Measurements from ENCODE around the gene CCL5.
A peak's percentile ranks its signal among the peaks of the same experiment; 100 is the strongest.
"Not testable (repeated sequence)": the region's sequence is repeated elsewhere in the genome, so short reads cannot be mapped to it uniquely, and the experiment has no call there.

Gene CCL5

GRCh38 chr17:35898283-35899070 lies 18.3 kb upstream of the CCL5 start:
- DNase-seq = no peak

GRCh38 chr17:35897772-35898171 lies 17.6 kb upstream of the CCL5 start:
- not testable (repeated sequence) for DNase-seq

GRCh38 chr17:35895636-35896587 lies 15.8 kb upstream of the CCL5 start:
- DNase-seq = no peak

GRCh38 chr17:35894206-35894605 lies 14.0 kb upstream of the CCL5 start:
- no peak for DNase-seq

- no peak for DNase-seq
Measured at GRCh38 chr17:35893751-35894150, 13.6 kb upstream of the CCL5 start.

- no peak for DNase-seq
Measured at GRCh38 chr17:35892091-35893035, 12.2 kb upstream of the CCL5 start.

- DNase-seq = no peak
Measured at GRCh38 chr17:35891269-35891668, 11.1 kb upstream of the CCL5 start.

- no peak for DNase-seq
Measured at GRCh38 chr17:35890774-35891155, 10.6 kb upstream of the CCL5 start.

- peak; percentile 49 for DNase-seq
Measured at GRCh38 chr17:35889818-35890773, 9.9 kb upstream of the CCL5 start.

- DNase-seq = no peak
Measured at GRCh38 chr17:35889241-35889640, 9.1 kb upstream of the CCL5 start.

- DNase-seq = no peak
Measured at GRCh38 chr17:35878361-35878760, 1.8 kb downstream of the CCL5 start.

GRCh38 chr17:35877345-35878029 lies 2.7 kb downstream of the CCL5 start:
- DNase-seq = no peak

GRCh38 chr17:35876534-35876933 lies 3.6 kb downstream of the CCL5 start:
- no peak for DNase-seq

GRCh38 chr17:35875800-35876139 lies 4.4 kb downstream of the CCL5 start:
- DNase-seq = no peak

GRCh38 chr17:35875072-35875799 lies 4.9 kb downstream of the CCL5 start:
- DNase-seq = no peak

GRCh38 chr17:35872196-35872980 lies 7.8 kb downstream of the CCL5 start:
- no peak for DNase-seq

- no peak for DNase-seq
Measured at GRCh38 chr17:35870906-35871819, 9.0 kb downstream of the CCL5 start.

GRCh38 chr17:35868737-35869136 lies 11.4 kb downstream of the CCL5 start, which contains the start of gene HEATR9:
TSS of gene HEATR9 (minus strand) at chr17:35868891. CDS start at chr17:35868742, 149 bp downstream.
- no peak for DNase-seq

Data from right forelimb (tissue), 1 donor.